Naive B cell (primary cell): ENCODE results near the gene PRR14L. TPM values are rescaled to one million over a fixed set of nuclear protein-coding genes. Genes with fewer than 3 reads are reported as not detected.
"Not testable (repeated sequence)": the region's sequence is repeated elsewhere in the genome, so short reads cannot be mapped to it uniquely, and the experiment has no call there.

Experiments used
- ATAC-seq, 2 donors: fragments of 150-1000 bp; cut with Tn5 transposase; 2 replicates each; pipeline ENCODE4 v1.10.0; 2021; ENCODE audit warnings: low read depth in 2 of 2, mild to moderate bottlenecking in 2 of 2, moderate library complexity in 2 of 2
- DNase-seq: peaks from one replicate; pipeline ENCODE4 v3.0.0; 2022
- H3K27ac Mint-ChIP-seq, 6 donors: one replicate each; pipeline ENCODE4 v1.8.0; 2020 to 2022; ENCODE audit warnings: mild to moderate bottlenecking in 6 of 6, mixed read lengths in 6 of 6, moderate library complexity in 5 of 6, inconsistent platforms in 2 of 6
- H3K27me3 Mint-ChIP-seq, 3 donors: one replicate each; pipeline ENCODE4 v1.8.0; 2021 to 2022; ENCODE audit warnings: mixed read lengths in 3 of 3, mild to moderate bottlenecking in 1 of 3
- H3K36me3 Mint-ChIP-seq, 2 donors: one replicate each; pipeline ENCODE4 v1.8.0; 2020 to 2022; ENCODE audit warnings: mixed read lengths in 2 of 2, inconsistent platforms in 1 of 2, mild to moderate bottlenecking in 1 of 2
- H3K4me1 Mint-ChIP-seq, 3 donors: one replicate each; pipeline ENCODE4 v1.8.0; 2020 to 2022; ENCODE audit warnings: mixed read lengths in 3 of 3, inconsistent platforms in 1 of 3, mild to moderate bottlenecking in 1 of 3, moderate library complexity in 1 of 3
- H3K4me3 Mint-ChIP-seq, 8 donors: one replicate each; pipeline ENCODE4 v1.8.0; 2020 to 2022; ENCODE audit warnings: mild to moderate bottlenecking in 8 of 8, mixed read lengths in 8 of 8, moderate library complexity in 8 of 8, inconsistent platforms in 2 of 8
- H3K9me3 Mint-ChIP-seq, 7 donors: one replicate each; pipeline ENCODE4 v1.8.0; 2020 to 2022; ENCODE audit warnings: mixed read lengths in 7 of 7, mild to moderate bottlenecking in 5 of 7, inconsistent platforms in 2 of 7, moderate library complexity in 1 of 7
- polyA plus RNA-seq, 6 donors: library from polyadenylated mRNA; unstranded; fragments of 300-500 nt; fragmentation: Illumina TruSeq; gene quantifications; one replicate each; pipeline ENCODE4 v1.2.3, GENCODE V29; 2021; ENCODE audit warnings: low read depth in 6 of 6

The PRR14L gene
- 10 to 100 TPM; 24.8 to 60.7 (median 32.3) TPM for polyA plus RNA-seq

DNA sequence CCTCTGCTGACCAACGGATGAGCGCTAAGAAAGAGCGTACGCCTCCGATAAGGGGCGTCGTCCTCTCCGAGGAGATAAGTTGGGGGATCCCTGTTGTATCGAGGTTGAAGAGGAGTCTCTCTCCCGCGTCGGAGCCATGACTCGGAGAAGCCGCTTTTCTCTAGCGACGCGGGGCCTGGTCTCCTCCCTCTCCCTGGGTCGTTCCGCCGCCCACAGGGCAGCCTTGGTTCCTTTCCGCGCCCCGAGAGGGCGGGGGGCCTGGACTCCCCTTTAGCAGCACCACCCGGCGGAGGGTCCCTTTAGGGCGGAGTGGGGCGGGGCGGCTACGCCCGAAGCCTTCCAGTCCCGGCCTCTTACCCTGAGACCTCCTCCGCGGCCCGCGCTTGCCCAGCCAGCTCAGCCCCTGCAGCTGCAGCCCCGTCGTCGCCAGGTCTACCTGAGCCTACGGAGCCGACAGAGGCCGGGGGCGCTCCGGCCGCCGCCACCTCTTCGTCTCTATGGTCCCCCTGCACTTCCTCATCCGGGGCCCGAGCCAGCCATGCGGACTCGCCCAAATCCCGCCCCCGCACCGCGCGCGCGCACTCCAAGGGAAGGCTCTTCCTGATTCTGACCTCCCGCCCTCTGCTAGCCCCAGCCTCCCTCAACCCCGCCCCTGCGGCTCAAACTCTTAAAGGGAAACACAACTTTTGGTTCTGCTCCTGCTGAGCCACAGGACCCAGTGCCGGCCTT, at the start of gene PRR14L:
Gene PRR14L (minus strand): TSS at position 497 of the 729 bp plus-strand sequence. CDS start 11,272 bp downstream, outside the sequence.
- Mint-ChIP-seq H3K9me3 (peaks cover 0 to 1% (median 0%) of the 10 kb centered on the region in 7 donors), H3K27ac (peak within 1 kb of the TSS; percentile 90 to 95 (median 94)), H3K27me3 (no peaks in the 10 kb centered on the region), H3K4me3 (peak within 1 kb of the TSS; percentile 82 to 96 (median 92)), H3K4me1 (peaks cover 43 to 66% (median 55%) of the 10 kb centered on the region in 3 donors), H3K36me3 (no peaks in the 10 kb centered on the region)
- peak; percentile 100 for DNase-seq
- peak; percentile 75 to 77 for ATAC-seq

DNA sequence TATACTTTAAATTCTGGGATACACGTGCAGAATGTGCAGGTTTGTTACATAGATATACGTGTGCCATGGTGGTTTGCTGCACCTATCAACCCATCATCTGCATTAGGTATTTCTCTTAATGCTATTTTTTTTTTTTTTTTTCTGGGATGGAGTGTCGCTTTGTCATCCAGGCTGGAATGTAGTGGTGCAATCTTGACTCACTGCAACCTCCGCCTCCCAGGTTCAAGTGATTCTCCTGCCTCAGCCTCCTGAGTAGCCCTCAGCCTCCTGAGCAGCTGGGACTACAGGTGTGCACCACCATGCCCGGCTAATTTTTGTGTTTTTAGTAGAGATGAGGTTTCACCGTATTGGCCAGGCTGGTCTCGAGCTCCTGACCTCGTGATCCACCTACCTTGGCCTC, 49.4 kb upstream of the PRR14L start:
- H3K27ac Mint-ChIP-seq, ATAC-seq, H3K4me3 Mint-ChIP-seq, H3K9me3 Mint-ChIP-seq, H3K4me1 Mint-ChIP-seq, H3K27me3 Mint-ChIP-seq, DNase-seq: not testable (repeated sequence)
- peaks cover 3 to 18% of the 10 kb centered on the region in 2 donors for H3K36me3 Mint-ChIP-seq

DNA sequence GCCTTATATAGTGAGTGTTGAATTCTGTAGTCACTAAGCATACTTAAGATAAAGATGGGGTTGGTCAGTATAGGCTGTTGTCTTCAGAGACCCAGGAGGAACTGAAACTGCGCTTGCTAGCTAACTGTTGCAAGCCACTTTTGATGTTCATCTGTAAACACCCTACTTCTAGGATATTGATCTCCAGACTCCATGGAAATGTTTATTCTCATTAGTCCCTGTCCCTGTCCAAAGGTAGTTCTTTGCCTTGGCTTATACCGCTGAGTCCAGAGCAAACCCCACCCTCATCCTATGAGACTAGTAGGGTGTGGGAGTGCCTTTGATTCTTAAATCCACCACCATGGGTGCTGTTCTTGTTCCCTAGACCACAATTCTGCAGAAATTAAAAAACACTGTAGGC, 40.3 kb upstream of the PRR14L start:
- DNase-seq (peak; percentile 23), ATAC-seq (peak; percentile 84 to 88)
- Mint-ChIP-seq H3K4me1 (peaks cover 9 to 27% (median 18%) of the 10 kb centered on the region in 3 donors), H3K4me3 (peak overlapping the region in 5 of 8 donors; percentile 2 to 64 (median 28)), H3K9me3 (no peaks in the 10 kb centered on the region), H3K36me3 (no peaks in the 10 kb centered on the region), H3K27me3 (no peaks in the 10 kb centered on the region), H3K27ac (peak overlapping the region; percentile 24 to 77 (median 58))

DNA sequence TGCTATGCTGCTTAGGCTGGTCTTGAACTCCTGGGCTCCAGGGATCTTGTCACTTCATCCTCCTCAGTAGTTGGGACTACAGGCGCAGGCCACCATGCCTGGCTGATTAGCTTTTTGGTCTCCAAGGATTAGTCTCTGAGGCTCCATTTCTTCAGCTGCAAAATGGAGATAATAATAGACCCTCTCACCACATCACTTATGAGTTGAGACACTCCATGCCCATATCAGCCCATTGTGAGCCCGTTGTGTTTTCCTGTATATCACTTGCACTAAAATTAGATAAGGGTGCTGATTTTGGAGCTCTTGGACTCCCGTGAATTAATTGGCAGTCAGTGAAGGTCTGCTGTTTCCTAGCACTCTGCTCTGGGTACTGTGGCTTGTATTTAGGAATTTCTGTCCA, 39.9 kb upstream of the PRR14L start:
- no peaks in the 10 kb centered on the region for H3K9me3 Mint-ChIP-seq
- H3K4me1 Mint-ChIP-seq = peaks cover 9 to 27% (median 18%) of the 10 kb centered on the region in 3 donors
- no peak for ATAC-seq
- H3K4me3 Mint-ChIP-seq = peak overlapping the region in 3 of 8 donors; percentile 2 to 34 (median 20)
- no peak for DNase-seq
- peak overlapping the region; percentile 24 to 77 (median 46) for H3K27ac Mint-ChIP-seq
- no peaks in the 10 kb centered on the region for H3K27me3 Mint-ChIP-seq
- no peaks in the 10 kb centered on the region for H3K36me3 Mint-ChIP-seq

DNA sequence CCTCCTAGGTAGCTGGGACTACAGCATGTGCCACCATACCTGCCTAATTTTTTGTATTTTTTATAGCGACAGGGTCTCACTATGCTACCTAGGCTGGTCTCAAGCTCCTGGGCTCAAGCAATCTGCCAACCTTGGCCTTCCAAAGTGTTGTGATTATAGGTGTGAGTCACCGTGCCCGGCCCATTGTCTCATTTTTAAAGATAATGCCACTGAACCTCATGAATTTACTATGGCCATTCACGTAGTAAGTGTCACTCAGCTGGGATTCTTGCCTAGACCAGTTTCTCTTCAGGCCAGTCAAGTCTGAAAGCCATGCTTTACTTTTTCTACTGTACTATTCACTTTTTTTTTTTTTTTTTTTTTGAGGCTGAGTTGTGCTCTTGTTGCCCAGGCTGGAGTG, 26.3 kb upstream of the PRR14L start:
- Mint-ChIP-seq H3K27me3 (no peaks in the 10 kb centered on the region), H3K9me3 (no peaks in the 10 kb centered on the region), H3K4me1 (no peaks in the 10 kb centered on the region), H3K27ac (no peak overlapping the region), H3K36me3 (peaks cover 5 to 28% of the 10 kb centered on the region in 2 donors), H3K4me3 (no peak overlapping the region)
- ATAC-seq = no peak
- no peak for DNase-seq

DNA sequence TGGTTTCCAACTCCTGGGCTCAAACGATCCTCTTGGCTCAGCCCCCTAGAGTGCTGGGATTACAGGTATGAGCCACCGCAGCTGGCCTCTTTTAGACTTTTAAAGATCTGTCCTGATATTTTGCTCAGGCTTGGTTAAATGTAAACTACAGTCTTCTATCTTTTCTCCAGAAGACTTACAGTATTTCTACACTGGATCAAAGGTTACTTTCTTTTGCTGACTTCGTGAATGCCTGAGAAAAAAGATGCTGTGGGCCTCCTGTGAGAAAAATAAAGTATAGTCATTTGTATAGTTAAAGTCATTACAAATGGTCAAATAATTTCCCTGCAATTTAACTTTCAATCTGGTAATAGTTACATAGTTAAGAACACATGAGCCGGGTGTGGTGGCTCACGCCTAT, 23.5 kb upstream of the PRR14L start:
- H3K9me3 Mint-ChIP-seq = no peaks in the 10 kb centered on the region
- peaks cover 5 to 9% of the 10 kb centered on the region in 2 donors for H3K36me3 Mint-ChIP-seq
- no peaks in the 10 kb centered on the region for H3K4me1 Mint-ChIP-seq
- no peak for ATAC-seq
- H3K4me3 Mint-ChIP-seq = no peak overlapping the region
- DNase-seq = no peak
- H3K27me3 Mint-ChIP-seq = no peaks in the 10 kb centered on the region
- no peak overlapping the region for H3K27ac Mint-ChIP-seq

DNA sequence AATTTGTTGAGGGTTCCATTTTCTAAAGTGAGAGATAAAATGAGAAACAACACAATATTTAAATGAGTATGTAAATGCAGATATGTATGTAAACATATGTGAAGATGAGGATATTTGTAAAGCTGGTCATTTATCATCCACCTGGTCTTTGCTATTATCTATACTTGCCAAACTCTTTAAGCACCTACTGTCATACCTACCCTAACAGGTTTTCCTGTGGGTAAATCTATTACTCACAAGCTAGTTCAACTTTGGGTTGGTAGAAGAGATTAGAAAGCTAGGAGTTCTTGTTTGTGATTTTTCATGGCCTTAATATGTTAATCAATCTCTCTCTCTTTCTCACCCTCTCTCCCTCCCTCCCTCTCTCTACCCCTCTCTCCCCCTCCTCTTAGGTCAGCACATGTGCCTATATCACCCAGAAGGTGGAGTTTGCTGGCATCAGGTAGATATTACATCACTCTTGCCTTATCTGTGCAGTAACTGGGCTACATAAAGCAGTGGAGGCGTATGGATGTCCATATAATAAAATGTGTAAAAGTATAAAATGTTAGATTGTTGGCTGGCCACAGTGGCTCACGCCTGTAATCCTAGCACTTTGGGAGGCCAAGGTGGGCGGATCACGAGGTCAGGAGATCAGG, 18.6 kb upstream of the PRR14L start:
- Mint-ChIP-seq H3K27ac (peak overlapping the region in 1 of 6 donors; percentile 93), H3K9me3 (no peaks in the 10 kb centered on the region), H3K27me3 (no peaks in the 10 kb centered on the region), H3K4me1 (peaks cover 0 to 4% (median under 1%) of the 10 kb centered on the region in 3 donors), H3K36me3 (peaks cover 8 to 16% of the 10 kb centered on the region in 2 donors), H3K4me3 (no peak overlapping the region)
- ATAC-seq (no peak), DNase-seq (no peak)

DNA sequence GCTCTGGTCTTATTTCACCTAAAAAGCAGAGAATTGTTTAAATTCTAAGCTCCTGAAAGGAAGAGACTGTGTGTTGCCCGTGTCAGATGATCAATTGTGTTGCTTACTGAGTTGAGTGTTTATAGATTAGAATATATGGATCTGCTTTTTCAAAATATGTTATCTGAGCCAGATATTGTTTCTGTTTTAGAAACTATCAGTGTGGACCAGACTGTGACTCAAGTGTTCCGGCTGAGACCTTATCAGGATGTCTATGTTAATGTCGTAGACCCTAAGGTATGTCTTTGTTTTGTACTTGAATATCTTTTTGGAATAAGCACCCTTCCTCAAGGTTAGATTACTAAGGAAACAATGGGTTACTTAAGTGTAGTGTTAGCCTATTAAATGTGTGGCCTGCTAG, 14.9 kb upstream of the PRR14L start:
- no peak for ATAC-seq
- Mint-ChIP-seq H3K9me3 (no peaks in the 10 kb centered on the region), H3K4me1 (peaks cover 0 to 4% (median 3%) of the 10 kb centered on the region in 3 donors), H3K4me3 (no peak overlapping the region), H3K27ac (peak overlapping the region in 2 of 6 donors; percentile 28 to 55), H3K36me3 (peaks cover 8 to 16% of the 10 kb centered on the region in 2 donors), H3K27me3 (no peaks in the 10 kb centered on the region)
- DNase-seq = no peak

DNA sequence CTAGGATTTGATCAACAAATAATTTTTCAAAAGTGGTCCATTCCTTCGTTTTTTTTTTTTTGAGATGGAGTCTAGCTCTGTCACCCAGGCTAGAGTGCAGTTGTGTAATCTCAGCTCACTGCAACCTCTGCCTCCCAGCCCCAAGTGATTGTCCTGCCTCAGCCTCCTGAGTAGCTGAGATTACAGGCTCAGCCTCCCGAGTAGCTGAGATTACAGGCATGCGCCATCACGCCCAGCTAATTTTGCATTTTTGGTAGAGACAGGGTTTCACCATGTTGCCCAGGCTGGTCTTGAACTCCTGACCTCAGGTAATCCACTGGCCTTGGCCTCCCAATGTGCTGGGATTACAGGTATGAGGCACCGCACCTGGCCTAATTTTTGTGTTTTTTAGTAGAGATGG, 8.9 kb upstream of the PRR14L start:
- not testable (repeated sequence) for H3K36me3 Mint-ChIP-seq, H3K27ac Mint-ChIP-seq

DNA sequence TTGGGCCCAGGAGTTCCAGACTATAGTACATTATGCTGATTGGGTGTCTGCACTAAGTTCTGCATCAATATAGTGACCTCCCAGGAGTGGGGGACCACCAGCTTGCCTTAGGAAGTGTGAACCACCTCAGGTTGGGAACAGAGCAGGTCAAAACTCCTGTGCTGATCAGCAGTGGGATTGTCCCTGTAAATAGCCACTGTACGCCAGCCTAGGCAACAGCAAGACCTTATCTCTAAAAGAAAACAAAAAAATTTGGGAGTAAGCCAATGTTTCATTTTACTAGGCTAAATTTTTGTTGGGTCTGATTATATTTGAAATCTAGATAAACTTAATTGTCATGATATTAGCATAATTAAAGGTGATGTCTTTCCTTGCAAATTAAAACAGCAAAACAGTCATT, 7.3 kb upstream of the PRR14L start:
- Mint-ChIP-seq H3K27ac (no peak overlapping the region), H3K27me3 (no peaks in the 10 kb centered on the region), H3K9me3 (peaks cover 0 to 1% (median 0%) of the 10 kb centered on the region in 7 donors), H3K36me3 (no peaks in the 10 kb centered on the region), H3K4me3 (no peak overlapping the region), H3K4me1 (peaks cover 26 to 32% (median 31%) of the 10 kb centered on the region in 3 donors)
- no peak for DNase-seq
- no peak for ATAC-seq

More for the DNA sequence above, 8.9 kb upstream of the PRR14L start:
- not testable (repeated sequence) for ATAC-seq, H3K27me3 Mint-ChIP-seq, H3K9me3 Mint-ChIP-seq, DNase-seq, H3K4me3 Mint-ChIP-seq
- peaks cover 16 to 21% (median 19%) of the 10 kb centered on the region in 3 donors for H3K4me1 Mint-ChIP-seq

DNA sequence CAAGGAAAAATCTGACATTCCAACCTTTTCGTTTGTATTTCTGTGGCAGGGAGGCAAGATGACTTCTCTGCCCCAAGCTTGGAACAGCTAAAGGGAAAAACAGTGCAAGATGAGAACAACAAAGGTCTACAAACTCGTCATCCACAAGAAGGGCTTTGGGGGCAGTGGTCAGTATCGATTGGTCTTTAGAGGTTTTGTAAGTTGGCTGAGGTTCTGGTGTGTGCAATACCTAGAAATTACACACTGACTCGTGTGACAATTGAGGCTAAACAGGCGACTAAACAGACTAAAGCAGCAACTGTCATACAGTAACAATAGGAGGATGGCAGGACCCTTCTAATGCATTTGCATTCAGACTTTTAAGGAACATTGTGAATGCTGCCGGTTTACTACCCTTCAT, 4.9 kb upstream of the PRR14L start:
- no peaks in the 10 kb centered on the region for H3K36me3 Mint-ChIP-seq
- H3K27me3 Mint-ChIP-seq = no peaks in the 10 kb centered on the region
- H3K27ac Mint-ChIP-seq = peak overlapping the region in 5 of 6 donors; percentile 98 to 100 (median 100)
- peaks cover 0 to 1% (median 0%) of the 10 kb centered on the region in 7 donors for H3K9me3 Mint-ChIP-seq
- no peak for ATAC-seq
- H3K4me1 Mint-ChIP-seq = peaks cover 32 to 45% (median 38%) of the 10 kb centered on the region in 3 donors
- H3K4me3 Mint-ChIP-seq = peak overlapping the region; percentile 88 to 97 (median 96)
- DNase-seq = no peak

DNA sequence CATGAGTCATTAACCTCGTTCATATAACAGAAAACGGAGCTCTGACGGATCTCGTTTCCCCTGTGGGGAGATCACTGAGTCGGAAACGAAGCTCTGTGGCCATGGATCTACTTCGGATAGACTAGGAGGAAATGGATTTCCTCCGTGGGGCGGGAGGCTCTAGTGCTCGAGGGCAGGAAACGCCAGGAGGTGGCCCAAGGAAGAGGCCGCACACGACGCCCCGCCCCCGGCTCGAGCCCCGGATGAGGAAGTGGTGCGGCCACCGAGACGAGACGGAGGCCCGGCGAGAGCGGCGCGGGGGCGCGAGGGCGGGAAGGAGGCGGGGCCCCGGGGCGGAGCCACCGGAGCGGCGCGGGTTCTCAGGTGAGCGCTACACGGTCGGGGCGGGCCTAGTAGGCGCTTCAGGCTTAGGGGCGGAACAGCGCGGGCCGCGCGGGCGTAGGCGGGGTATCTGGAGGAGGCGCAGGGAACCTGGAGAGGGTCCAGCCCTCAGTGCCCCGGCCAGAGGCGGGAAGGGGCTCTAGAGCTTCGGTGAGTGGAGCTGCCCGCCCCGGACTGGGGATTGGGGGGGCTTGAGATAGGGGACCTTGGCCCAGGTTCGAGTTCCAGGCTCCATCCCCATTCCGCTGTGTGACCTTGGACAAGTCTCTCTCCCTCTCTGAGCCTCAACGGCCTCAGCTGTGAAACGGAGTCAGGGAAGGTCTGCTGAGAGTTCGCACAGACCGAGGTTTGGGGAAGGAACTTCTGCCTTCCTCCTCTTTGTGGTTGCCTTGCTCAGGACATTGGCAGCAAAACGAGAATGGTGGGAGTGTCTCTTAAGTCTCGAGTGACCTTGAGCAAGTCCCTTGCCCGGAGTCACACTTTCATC, 3.9 kb upstream of the PRR14L start, which contains the start of gene DEPDC5:
Gene DEPDC5 (plus strand): TSS at position 386 of the 868 bp plus-strand sequence. CDS start 903 bp downstream, outside the sequence.
- DNase-seq = peak; percentile 98
- H3K36me3 Mint-ChIP-seq = no peaks in the 10 kb centered on the region
- peak within 1 kb of the TSS; percentile 88 to 97 (median 96) for H3K4me3 Mint-ChIP-seq
- peaks cover 0 to 1% (median 0%) of the 10 kb centered on the region in 7 donors for H3K9me3 Mint-ChIP-seq
- ATAC-seq = peak; percentile 70 to 72
- peak within 1 kb of the TSS; percentile 98 to 100 (median 100) for H3K27ac Mint-ChIP-seq
- H3K27me3 Mint-ChIP-seq = no peaks in the 10 kb centered on the region
- peaks cover 37 to 53% (median 44%) of the 10 kb centered on the region in 3 donors for H3K4me1 Mint-ChIP-seq
